Caco-2 (cell line): ENCODE data around the gene ACY1. TPM values are rescaled to one million over a fixed set of nuclear protein-coding genes. Genes with fewer than 3 reads are reported as not detected.

ENCODE experiments used
- BruUV-seq: library from RNA; stranded (reverse); fragments of 400-500 nt; replicated peaks from 2 replicates; lab custom pipeline; 2021; lab: Mats Ljungman, UMichigan
- CTCF ChIA-PET: fragments of 300-600 bp; sonication (Branson Sonifier 250); formaldehyde crosslinking; loops from one replicate; lab custom pipeline; 2022; ENCODE audit warnings: antibody characterized with exemption; lab: Charles Lee
- POLR2A ChIA-PET: fragments of 300-600 bp; sonication (Branson Sonifier 250); formaldehyde crosslinking; loops from one replicate; lab custom pipeline; 2022; ENCODE audit warnings: antibody characterized with exemption; lab: Charles Lee
- DNase-seq, 2 experiments: peaks; one replicate each; pipeline versions ENCODE4 v3.0.0 to v3.0.0-alpha.2; 2020 to 2022
- H3K27me3 ChIP-seq: replicated peaks from 2 replicates; pipeline ENCODE4 v1.6.0; 2011; ENCODE audit warnings: low read length; ENCODE audit not compliant: control insufficient read depth, insufficient read depth
- H3K36me3 ChIP-seq: 2 replicates; pipeline ENCODE4 v1.5.1; 2011; ENCODE audit warnings: low read length; ENCODE audit not compliant: control insufficient read depth, insufficient read depth
- H3K4me1 ChIP-seq: fragments of 250-450 bp; sonication (Bioruptor Pico); 2 replicates; pipeline ENCODE4 v1.5.1; 2020; ENCODE audit warnings: mild to moderate bottlenecking
- H3K4me3 ChIP-seq: 2 replicates; pipeline ENCODE4 v1.5.1; 2011; ENCODE audit warnings: low read depth, mild to moderate bottlenecking, control low read depth, low read length
- H3K9me3 ChIP-seq: fragments of 250-450 bp; sonication (Bioruptor Pico); 2 replicates; pipeline ENCODE4 v1.5.1; 2020; ENCODE audit warnings: mild to moderate bottlenecking, moderate library complexity
- H3K27ac Mint-ChIP-seq: one replicate; pipeline ENCODE4 v1.8.0; 2022; ENCODE audit warnings: mixed read lengths; ENCODE audit not compliant: unreplicated experiment
- H3K27me3 Mint-ChIP-seq: one replicate; pipeline ENCODE4 v1.8.0; 2022; ENCODE audit warnings: mixed read lengths; ENCODE audit not compliant: insufficient read depth, unreplicated experiment
- H3K36me3 Mint-ChIP-seq: one replicate; pipeline ENCODE4 v1.8.0; 2022; ENCODE audit warnings: mild to moderate bottlenecking, mixed read lengths; ENCODE audit not compliant: insufficient read depth, unreplicated experiment
- H3K4me1 Mint-ChIP-seq: one replicate; pipeline ENCODE4 v1.8.0; 2022; ENCODE audit warnings: low read depth, mixed read lengths; ENCODE audit not compliant: unreplicated experiment
- H3K4me3 Mint-ChIP-seq: one replicate; pipeline ENCODE4 v1.8.0; 2022; ENCODE audit warnings: mild to moderate bottlenecking, moderate library complexity, mixed read lengths; ENCODE audit not compliant: unreplicated experiment
- H3K9me3 Mint-ChIP-seq: one replicate; pipeline ENCODE4 v1.8.0; 2022; ENCODE audit warnings: mixed read lengths; ENCODE audit not compliant: unreplicated experiment
- CTCF ChIP-seq, 2 experiments: fragments of 200-600 bp in 1 of 2; IDR thresholded peaks; 1 replicate in 1 of 2; 2 replicates in 1 of 2; pipeline versions ENCODE4 v1.5.1 to v1.8.0; 2011 to 2022; ENCODE audit warnings: antibody characterized with exemption in 1 of 2, control low read depth in 1 of 2, inconsistent platforms in 1 of 2, low read depth in 1 of 2, low read length in 1 of 2, mild to moderate bottlenecking in 1 of 2, moderate library complexity in 1 of 2; ENCODE audit not compliant: insufficient read depth in 1 of 2, severe bottlenecking in 1 of 2, unreplicated experiment in 1 of 2
- intact Hi-C: fragments of 100-400 bp; cut with micrococcal nuclease; formaldehyde crosslinking; loops from one replicate; pipeline ENCODE4 v1.10.0; 2022; ENCODE audit not compliant: unreplicated experiment
- total RNA-seq: library from RNA; stranded (reverse); gene quantifications from 2 replicates; pipeline ENCODE4 v1.2.3, GENCODE V29; 2022

The ACY1 gene
- total RNA-seq, 1 experiment from 2014 or later: 62.4 TPM

- no peaks in the 10 kb centered on the region for H3K4me1 Mint-ChIP-seq
- Histone ChIP-seq H3K4me3 (no peak overlapping the region), H3K4me1 (no peaks in the 10 kb centered on the region), H3K27me3 (no peaks in the 10 kb centered on the region), H3K9me3 (no peaks in the 10 kb centered on the region), H3K36me3 (no peaks in the 10 kb centered on the region)
- ChIA-PET CTCF (no interaction called here), POLR2A (interaction anchor here (0.6 kb wide), 1 partner anchor 83 kb away, joined by 4 read pairs; no protein-coding TSS in a partner anchor)
- intact Hi-C loops: no loop called here
- no peak for DNase-seq
- BruUV-seq: no TSS peak
- H3K27ac Mint-ChIP-seq: no peak overlapping the region
- H3K9me3 Mint-ChIP-seq: no peaks in the 10 kb centered on the region
- TF ChIP-seq CTCF (IDR thresholded peaks at IDR 0.05; ENCODE audit: insufficient read depth in 1 of 2, low read depth in 1 of 2, low read length in 1 of 2, severe bottlenecking in 1 of 2, unreplicated experiment in 1 of 2): no peak
- H3K4me3 Mint-ChIP-seq: no peak overlapping the region
- no peaks in the 10 kb centered on the region for H3K36me3 Mint-ChIP-seq
- H3K27me3 Mint-ChIP-seq: no peaks in the 10 kb centered on the region
Measured at GRCh38 chr3:52023101-52023770, 39.9 kb downstream of the ACY1 start.

- BruUV-seq: no TSS peak
- H3K36me3 ChIP-seq: no peaks in the 10 kb centered on the region
- no peak overlapping the region for H3K4me3 ChIP-seq
- no peaks in the 10 kb centered on the region for H3K4me1 ChIP-seq
- TF ChIP-seq CTCF (IDR thresholded peaks at IDR 0.05; ENCODE audit: insufficient read depth in 1 of 2, low read depth in 1 of 2, low read length in 1 of 2, severe bottlenecking in 1 of 2, unreplicated experiment in 1 of 2): no peak
- no peaks in the 10 kb centered on the region for H3K9me3 ChIP-seq
- Mint-ChIP-seq H3K27ac (no peak overlapping the region), H3K4me1 (no peaks in the 10 kb centered on the region), H3K9me3 (no peaks in the 10 kb centered on the region), H3K4me3 (no peak overlapping the region), H3K36me3 (no peaks in the 10 kb centered on the region), H3K27me3 (no peaks in the 10 kb centered on the region)
- DNase-seq: no peak
- CTCF ChIA-PET: no interaction called here
- H3K27me3 ChIP-seq: no peaks in the 10 kb centered on the region
- POLR2A ChIA-PET: no interaction called here
- intact Hi-C loops: no loop called here
Measured at GRCh38 chr3:52023860-52024764, 40.8 kb downstream of the ACY1 start.

GRCh38 chr3:52024765-52025452 lies 41.6 kb downstream of the ACY1 start:
- Mint-ChIP-seq H3K27ac (no peak overlapping the region), H3K4me1 (no peaks in the 10 kb centered on the region), H3K27me3 (no peaks in the 10 kb centered on the region), H3K9me3 (no peaks in the 10 kb centered on the region), H3K36me3 (no peaks in the 10 kb centered on the region), H3K4me3 (no peak overlapping the region)
- no peak for TF ChIP-seq CTCF (IDR thresholded peaks at IDR 0.05; ENCODE audit: insufficient read depth in 1 of 2, low read depth in 1 of 2, low read length in 1 of 2, severe bottlenecking in 1 of 2, unreplicated experiment in 1 of 2)
- no peaks in the 10 kb centered on the region for H3K4me1 ChIP-seq
- no peak for DNase-seq
- no TSS peak for BruUV-seq
- POLR2A ChIA-PET: no interaction called here
- H3K9me3 ChIP-seq: no peaks in the 10 kb centered on the region
- CTCF ChIA-PET: no interaction called here
- H3K36me3 ChIP-seq: no peaks in the 10 kb centered on the region
- no peak overlapping the region for H3K4me3 ChIP-seq
- no peaks in the 10 kb centered on the region for H3K27me3 ChIP-seq
- intact Hi-C loops: no loop called here
